Hematopoietic multipotent progenitor cell treated with erythropoietin and hydrocortisone succinate and interleukin-3 and kit ligand, for 6 days (in vitro differentiated cells): Measurements from ENCODE around the gene MIEN1.
A peak's percentile ranks its signal among the peaks of the same experiment; 100 is the strongest.
"Not testable (repeated sequence)": the region's sequence is repeated elsewhere in the genome, so short reads cannot be mapped to it uniquely, and the experiment has no call there.

Source experiments
- DNase-seq: peaks from one replicate; pipeline ENCODE4 v3.0.0-alpha.2; 2015

MIEN1 gene

DNA sequence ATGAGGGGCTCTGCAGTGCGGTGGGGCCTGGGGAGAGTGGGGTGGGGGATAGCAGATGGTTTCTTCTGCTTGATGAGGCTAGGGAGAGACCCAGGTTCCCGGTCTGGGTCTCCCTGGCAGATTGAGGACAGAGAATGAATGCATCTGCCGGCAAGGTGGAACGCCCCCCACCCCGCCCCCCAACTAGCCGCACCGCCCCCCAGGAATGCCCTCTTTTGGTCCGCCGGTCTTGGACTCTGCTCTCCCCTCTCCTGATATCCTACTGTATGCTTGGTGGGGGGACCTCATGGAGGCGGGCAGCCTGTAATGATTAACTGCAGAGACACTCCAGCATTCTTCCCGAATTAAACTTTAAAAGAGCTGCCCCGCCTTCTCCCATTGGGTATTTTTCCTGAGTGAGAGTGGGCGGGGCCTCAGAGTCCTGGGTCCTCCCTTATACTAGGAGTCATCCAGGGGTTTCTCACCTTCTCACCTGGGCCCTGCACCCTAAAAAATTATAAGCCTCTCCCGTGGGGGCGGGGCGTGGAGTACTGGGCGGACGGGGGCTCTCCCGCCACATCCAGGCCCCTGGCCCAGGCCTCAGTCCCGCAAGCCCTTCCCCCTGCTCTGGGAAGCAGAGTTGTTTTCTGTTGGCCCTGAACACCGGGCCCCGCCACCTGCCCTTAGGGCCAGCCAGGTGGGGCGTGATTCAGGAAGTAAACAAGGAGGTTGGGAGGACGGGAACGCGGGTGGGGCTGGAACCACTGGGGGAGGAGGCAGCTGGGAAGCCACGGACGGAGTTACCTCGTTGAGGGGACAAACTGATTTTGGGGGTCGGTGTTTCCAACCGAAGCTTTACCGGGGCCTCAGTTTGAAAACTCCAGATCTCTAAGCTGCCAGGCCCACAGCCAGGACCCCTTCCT is 8.9 kb upstream of the MIEN1 start:
- DNase-seq: no peak

DNA sequence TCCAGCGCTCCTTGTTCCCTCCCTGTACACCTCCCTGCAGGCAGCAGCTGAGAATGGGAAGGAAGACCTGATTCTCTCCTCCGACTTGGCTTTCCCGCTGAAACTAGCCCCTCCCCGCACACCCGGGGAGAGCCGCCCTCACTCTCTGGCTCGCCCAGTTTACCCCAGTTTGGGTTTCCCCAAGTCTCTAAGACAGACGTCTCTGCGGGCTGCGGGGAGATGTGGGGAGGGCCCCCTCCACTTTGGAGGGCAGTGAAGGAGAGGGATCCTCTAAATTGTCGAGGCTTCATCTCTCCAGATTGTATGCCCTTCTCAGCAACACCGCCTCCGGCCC is 8.2 kb upstream of the MIEN1 start:
- DNase-seq: no peak

DNA sequence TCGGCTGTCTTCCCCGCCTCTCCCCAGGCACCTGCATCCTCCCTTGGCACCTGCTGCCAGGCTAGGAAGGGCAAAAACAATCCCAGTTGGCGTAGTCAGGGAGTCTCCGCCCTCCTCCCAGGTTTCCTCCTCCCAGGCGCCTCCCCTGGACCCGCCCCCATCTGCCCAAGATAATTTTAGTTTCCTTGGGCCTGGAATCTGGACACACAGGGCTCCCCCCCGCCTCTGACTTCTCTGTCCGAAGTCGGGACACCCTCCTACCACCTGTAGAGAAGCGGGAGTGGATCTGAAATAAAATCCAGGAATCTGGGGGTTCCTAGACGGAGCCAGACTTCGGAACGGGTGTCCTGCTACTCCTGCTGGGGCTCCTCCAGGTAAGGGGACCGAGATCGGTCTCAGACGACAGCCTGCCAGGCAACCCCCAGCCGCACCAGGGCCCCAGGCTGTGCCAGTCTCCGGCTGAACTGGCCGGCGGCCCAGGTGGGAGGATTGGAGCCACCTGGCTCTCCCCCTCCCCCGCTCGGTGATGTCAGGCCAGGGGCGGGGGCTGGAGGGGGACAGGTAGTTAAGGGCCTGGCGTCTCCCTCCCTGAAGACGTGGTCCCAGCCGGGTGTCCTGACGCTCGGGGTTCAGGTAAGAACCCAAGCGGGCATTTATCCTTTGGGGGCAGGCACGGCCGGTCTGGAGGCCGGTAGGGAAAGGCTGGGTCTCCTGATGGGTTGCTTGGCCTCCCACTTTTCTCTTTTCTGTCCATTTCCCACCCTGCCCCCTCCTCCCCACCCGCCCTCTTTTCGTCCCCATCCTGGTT is 7.6 kb upstream of the MIEN1 start, which contains the start of gene GRB7:
Gene GRB7, plus strand, starts transcription at position 179 of the 808 bp plus-strand sequence. CDS start 4,364 bp downstream, outside the sequence.
- no peak for DNase-seq

DNA sequence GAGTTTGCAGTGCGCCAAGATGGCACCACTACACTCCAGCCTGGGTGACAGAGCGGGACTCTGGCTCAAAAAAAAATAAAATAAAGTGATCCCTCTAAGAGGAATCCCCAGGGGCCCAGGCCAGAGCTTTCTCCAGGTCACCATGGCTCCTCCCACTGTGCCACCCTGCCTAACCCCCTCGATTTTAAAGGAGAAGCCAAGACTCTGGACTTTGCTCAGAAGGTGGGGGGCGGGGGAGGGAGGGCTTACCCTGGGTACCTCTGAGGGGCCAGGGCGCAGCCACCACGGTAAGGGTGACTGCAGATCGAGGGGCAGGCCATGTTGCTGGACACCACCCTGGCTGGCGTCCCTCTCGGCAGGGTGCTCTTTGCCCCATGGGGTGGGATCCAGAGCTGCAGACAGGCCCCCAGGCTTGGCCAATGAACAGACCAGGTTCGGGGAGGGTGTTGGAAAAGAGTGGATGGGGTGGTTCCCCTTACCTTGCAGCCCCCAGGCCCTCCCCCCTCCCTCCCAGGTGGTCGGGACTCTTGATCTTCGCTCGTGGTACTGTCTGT is 7.0 kb upstream of the MIEN1 start:
- DNase-seq: no peak

DNA sequence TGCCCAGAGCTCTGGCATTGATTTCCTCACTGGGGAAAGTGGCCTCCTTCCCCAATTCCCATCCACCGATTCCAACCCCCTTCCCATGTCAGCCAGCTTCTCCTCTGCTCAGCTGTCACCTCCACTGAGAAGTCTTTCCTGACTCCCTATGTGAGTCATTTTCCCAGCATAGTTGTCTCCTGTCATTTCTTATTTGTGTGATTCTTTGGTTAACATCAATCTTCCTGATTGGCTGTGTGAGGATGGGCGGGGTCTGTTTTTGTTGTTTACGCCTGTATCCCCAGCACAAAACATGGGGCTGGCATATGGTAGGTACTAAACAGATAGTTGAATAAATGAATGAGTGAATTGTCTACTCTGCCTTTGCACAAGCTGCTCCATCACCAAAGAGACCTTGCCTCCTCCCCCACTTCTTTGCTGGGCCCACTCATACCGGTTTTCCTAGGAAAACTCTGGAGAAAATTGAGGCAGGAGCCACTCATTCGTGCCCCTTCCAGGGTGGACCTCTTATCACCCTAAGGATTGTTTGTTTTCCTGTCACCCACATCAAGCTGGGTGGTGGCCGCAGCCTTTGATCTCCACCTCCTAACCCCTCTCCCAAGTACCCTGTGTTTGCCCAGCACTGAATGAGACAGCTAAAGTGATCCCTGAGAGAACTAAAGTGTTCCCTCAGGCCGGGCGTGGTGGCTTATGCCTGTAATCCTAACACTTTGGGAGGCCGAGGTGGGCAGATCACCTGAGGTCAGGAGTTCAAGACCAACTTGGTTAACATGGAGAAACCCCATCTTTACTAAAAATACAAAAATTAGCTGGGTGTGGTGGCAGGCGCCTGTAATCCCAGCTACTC is 6.2 kb upstream of the MIEN1 start:
- no peak for DNase-seq

DNA sequence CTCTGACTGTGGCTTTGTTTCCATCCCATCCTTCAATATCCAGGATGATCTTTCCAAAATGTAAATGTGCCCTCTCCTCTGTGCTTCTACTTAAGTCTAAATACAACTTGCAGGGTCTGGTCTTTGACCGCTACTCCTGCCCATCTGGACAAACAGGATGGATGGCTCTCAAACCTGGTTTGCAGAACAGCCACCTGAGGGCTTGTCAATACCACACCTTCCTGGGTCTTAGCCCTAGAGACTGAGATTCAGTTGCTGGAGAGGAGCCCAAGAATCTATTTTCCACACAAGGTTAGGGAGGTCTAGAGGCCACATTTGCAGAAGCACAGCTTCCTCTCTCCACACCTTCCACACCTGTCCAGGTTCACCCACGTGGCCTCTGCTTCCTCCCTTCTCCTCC is 5.5 kb upstream of the MIEN1 start:
- DNase-seq: no peak

DNA sequence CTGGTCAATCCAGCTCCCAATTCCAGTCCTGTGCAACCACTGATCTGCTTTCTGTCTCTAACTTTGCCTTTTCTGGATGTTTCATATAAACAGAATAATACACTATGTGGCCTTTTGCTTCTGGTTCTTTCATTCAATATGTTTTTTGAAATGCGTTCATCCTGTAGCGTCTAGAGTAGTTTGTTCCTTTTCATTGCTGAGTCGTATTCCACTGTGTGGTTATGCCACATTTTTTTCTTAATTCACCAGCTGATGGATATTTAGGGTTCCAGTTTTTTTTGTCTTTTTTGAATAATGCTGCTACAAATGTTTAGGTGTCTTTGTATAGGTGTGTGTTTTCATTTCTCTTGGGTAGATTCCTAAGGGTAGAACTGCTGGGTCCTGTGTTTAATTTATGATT is 2.3 kb upstream of the MIEN1 start:
- DNase-seq: no peak

DNA sequence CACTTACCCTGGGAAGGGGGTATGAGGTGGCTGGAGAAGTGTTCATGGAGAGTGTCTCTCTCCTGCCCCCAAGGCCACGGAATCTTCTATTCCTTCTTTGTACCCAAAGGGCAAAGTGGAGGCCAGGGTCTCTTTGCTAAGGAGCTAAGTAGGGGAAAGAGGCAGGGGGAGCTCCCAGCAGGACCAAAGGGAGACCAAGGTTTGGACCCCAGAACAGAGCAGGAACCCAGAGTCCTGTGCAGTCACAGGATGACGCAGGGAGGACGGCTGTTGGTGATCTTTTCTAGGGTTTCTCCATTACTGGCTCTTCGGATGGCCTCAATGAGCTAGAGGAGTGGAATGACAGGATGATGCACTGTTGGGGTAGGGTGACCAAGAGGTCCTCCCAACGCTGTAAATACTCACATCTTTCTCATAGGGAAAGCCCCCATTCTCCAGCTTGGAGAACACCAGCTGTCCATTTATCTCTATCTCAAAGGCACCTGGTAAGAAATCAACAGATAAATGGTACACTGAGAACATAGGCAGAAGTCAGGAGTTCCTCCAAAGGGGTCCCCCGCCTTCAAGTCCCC is 966 bp downstream of the MIEN1 start:
- no peak for DNase-seq

DNA sequence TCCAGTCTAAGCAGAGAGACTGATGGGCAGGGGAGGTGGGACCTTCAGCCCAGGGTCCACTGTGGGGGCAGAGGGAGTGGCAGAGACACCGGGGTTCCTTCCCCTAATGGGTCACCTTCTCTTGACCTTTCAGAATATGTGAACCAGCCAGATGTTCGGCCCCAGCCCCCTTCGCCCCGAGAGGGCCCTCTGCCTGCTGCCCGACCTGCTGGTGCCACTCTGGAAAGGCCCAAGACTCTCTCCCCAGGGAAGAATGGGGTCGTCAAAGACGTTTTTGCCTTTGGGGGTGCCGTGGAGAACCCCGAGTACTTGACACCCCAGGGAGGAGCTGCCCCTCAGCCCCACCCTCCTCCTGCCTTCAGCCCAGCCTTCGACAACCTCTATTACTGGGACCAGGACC is 2.8 kb downstream of the MIEN1 start:
- no peak for DNase-seq

DNA sequence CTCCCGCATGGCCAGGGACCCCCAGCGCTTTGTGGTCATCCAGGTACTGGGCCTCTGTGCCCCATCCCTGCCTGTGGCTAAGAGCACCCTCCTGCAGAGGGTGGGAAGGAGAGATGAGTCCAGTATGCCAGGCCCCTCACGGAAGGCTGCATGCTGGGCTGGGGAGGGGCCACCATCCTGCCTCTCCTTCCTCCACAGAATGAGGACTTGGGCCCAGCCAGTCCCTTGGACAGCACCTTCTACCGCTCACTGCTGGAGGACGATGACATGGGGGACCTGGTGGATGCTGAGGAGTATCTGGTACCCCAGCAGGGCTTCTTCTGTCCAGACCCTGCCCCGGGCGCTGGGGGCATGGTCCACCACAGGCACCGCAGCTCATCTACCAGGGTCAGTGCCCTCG is 3.7 kb downstream of the MIEN1 start:
- DNase-seq: no peak

DNA sequence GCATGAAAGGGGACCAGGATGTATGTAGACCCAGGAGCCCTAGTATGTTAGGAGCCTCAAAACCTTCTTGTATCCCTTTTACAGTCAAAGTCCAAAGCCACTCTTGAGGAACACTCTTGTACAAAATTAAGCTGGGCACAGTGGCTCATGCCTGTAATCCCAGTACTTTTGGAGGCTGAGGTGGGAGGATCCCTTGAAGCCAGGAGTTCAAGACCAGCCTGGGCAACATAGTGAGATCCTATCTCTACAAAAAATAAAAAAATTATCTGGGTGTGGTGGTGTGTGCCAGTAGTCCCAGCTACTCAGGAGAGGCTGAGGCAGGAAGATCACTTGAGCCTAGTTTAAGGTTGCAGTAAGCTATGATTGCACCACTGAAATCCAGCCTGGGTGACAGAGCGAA is 4.4 kb downstream of the MIEN1 start:
- not testable (repeated sequence) for DNase-seq

DNA sequence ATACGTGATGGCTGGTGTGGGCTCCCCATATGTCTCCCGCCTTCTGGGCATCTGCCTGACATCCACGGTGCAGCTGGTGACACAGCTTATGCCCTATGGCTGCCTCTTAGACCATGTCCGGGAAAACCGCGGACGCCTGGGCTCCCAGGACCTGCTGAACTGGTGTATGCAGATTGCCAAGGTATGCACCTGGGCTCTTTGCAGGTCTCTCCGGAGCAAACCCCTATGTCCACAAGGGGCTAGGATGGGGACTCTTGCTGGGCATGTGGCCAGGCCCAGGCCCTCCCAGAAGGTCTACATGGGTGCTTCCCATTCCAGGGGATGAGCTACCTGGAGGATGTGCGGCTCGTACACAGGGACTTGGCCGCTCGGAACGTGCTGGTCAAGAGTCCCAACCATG is 5.6 kb downstream of the MIEN1 start:
- no peak for DNase-seq

DNA sequence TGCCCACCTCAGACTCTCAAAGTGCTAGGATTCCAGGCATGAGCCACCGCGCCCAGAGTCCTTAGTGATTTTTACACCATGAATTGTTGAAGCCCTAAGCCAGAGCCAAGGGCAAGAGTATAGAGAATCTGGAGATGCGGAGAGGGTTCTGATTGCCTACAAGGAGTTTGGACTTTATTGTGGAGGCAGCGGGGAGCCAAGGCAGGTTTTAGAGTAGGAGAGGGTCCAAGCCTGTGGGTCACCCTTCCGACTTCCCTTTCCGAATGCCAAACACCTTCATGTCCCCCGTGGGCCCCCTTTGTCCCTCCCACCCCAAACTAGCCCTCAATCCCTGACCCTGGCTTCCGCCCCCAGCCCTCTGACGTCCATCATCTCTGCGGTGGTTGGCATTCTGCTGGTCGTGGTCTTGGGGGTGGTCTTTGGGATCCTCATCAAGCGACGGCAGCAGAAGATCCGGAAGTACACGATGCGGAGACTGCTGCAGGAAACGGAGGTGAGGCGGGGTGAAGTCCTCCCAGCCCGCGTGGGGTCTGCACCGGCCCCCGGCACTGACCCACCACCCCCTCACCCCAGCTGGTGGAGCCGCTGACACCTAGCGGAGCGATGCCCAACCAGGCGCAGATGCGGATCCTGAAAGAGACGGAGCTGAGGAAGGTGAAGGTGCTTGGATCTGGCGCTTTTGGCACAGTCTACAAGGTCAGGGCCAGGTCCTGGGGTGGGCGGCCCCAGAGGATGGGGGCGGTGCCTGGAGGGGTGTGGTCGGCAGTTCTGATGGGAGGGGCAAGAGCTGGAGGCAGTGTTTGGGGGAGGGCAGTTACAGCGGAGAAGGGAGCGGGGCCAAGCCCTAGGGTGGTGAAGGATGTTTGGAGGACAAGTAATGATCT is 7.1 kb downstream of the MIEN1 start:
- peak; percentile 79 for DNase-seq

DNA sequence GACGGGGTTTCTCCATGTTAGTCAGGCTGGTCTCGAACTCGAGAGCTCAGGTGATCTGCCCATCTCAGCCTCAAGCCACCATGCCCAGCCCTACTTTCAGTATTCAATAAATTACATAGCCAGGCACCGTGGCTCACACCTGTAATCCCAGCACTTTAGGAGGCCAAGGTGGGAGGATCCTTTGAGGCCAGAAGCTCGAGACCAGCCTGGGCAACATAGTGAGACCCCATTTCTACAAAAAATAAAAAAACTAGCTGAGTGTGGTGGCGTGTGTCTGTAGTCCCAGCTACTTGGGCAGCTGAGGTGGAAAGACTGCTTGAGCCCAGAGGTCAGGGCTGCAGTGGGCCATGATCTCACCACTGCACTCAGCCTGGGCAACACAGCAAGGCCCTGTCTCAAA is 8.2 kb downstream of the MIEN1 start:
- DNase-seq: no peak

DNA sequence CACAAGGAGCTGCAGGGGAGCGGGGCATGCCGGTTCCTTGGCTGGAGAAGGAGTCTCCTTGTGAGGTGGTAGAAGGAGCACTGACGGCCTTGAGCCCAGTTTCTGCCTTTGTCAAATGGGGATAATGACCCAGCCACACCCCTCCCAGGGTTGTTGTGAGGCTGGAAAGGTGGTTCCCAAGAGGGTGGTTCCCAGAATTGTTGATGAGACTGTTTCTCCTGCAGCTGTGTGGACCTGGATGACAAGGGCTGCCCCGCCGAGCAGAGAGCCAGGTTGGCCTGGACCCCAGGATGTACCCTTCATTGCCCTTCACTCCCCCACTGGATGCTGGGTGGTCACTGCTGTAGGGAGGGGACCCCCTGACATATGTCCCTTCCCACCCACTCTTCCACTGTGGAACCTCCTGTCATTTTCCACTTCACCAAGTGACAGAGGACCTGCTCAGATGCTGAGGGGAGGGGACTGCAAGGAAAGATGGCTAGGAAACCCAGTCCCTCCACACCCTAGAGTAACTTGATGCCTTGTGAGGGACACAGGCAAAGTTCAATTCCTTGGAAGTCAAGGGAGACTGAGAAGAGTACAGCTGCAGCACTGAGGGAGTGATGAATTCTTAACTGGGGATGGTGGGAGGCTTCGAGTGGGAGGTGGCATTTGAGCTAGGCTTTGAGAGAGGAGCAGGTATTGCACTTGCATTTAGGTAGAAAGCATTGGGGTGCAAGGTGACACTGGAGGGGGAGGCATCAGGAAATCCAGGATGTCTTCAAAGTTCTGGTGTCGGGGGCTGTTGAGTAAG is 10.6 kb downstream of the MIEN1 start:
- no peak for DNase-seq

DNA sequence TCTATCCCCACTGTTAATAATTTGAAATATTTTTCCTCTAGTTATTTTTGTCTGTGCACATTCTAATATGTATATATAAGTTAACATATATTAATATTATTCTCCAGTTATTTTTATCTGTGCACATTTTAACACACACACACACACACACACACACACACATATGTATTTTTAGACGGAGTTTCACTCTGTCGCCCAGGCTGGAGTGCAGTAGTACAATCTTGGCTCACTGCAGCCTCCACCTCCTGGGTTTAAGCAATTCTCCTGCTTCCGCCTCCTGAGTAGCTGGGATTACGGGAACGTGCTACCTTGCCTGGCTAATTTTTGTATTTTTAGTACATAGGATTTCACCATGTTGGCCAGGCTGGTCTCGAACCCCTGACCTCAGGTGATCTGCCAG is 12.7 kb downstream of the MIEN1 start:
- no peak for DNase-seq

DNA sequence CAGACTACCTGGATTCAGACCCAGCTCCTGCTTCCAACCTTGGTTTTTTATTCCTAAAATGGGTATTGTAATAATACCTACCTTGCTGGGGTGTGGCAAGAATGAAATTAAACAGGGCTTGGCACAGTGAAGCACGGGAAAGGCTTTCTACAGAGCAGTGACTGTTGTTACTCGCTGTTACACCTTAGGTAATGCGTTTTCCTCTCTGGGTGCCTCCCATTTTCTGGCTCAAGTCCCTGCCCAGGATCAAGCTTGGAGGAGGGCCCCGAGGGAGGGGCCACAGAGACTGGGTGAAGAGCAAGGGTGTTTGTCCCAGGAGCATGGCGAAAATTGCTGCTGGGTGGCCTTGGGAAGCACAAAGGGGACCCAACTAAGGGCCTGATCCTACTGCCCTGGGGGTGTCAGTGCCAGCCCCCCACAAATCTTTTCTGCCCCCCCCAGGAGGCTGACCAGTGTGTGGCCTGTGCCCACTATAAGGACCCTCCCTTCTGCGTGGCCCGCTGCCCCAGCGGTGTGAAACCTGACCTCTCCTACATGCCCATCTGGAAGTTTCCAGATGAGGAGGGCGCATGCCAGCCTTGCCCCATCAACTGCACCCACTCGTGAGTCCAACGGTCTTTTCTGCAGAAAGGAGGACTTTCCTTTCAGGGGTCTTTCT is 13.3 kb downstream of the MIEN1 start:
- DNase-seq: no peak

DNA sequence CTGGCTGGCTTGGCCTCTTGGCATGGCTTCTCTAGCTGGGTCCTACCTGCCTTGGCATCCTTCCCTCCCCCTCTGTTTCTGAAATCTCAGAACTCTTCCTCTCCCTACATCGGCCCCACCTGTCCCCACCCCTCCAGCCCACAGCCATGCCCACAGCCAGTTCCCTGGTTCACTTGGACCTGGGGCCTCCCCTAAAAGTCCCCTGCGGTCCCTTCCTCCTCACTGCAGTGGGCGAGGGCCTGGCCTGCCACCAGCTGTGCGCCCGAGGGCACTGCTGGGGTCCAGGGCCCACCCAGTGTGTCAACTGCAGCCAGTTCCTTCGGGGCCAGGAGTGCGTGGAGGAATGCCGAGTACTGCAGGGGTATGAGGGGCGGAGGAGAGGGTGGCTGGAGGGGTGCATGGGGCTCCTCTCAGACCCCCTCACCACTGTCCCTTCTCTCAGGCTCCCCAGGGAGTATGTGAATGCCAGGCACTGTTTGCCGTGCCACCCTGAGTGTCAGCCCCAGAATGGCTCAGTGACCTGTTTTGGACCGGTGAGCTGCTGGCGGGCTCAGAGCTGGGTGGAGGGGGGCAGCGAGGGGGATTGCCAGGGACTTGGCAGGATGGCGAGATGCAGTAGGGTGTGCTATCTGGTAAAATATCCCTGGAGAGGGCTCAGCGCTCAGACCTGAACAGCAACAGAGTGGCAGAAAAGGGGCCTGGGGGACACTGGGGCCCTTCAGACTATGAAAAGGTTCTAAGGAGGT is 14.1 kb downstream of the MIEN1 start:
- no peak for DNase-seq

DNA sequence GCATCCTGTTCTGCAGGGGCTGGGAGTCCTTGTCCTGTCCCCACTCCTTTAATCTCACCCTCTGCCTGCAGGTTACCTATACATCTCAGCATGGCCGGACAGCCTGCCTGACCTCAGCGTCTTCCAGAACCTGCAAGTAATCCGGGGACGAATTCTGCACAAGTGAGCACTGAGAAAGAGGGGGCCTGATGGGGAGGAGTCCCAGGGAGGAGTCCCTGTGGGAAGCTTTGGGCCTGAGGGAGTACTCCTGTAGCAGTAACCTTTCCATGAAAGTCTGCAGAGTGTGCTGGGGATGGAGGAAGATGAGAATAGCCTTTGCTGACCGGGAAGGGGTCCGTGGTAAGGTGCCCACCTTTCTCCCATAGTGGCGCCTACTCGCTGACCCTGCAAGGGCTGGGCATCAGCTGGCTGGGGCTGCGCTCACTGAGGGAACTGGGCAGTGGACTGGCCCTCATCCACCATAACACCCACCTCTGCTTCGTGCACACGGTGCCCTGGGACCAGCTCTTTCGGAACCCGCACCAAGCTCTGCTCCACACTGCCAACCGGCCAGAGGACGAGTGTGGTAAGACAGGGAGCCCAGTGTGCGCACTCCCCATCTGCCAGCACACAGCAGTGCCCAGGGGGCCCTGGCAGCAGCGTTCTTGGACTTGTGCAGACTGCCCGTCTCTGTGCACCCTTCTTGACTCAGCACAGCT is 14.8 kb downstream of the MIEN1 start:
- DNase-seq: no peak
